ENCODE data around the gene NCOA3. TPM values are rescaled to one million over a fixed set of nuclear protein-coding genes. Genes with fewer than 3 reads are reported as not detected.

NCOA3 gene
- total and polyA plus RNA-seq, 2 of the 8 experiments (the other 6 are each of a cell fraction or from before 2014, with no cell fraction given), result 7.9 to 24.7 TPM

GRCh38 chr20:47480239-47480638 is 21.4 kb upstream of the NCOA3 start:
- no peak overlapping the region for H3K27ac ChIP-seq (ENCODE audit: low read depth, low read length)
- no peak overlapping the region for H2AFZ ChIP-seq (ENCODE audit: low read length)
- H3K4me2 ChIP-seq (ENCODE audit: insufficient read depth in 1 of 2, low read depth in 2 of 2, low read length in 2 of 2), result no peak overlapping the region
- no peak overlapping the region for H3K14ac ChIP-seq (ENCODE audit: insufficient read length)
- no peaks in the 10 kb centered on the region for H3K23me2 ChIP-seq (ENCODE audit: low read depth, low read length)
- H4K20me1 ChIP-seq (replicated peaks in 1 of 2; ENCODE audit: control insufficient read depth in 1 of 2, insufficient read depth in 2 of 2, low read length in 2 of 2), result no peaks in the 10 kb centered on the region
- no peak overlapping the region for H2BK5ac ChIP-seq (ENCODE audit: low read depth, low read length)
- FAIRE-seq, result no peak
- no peak for DNase-seq (ENCODE audit: low read depth in 1 of 2, low spot score in 2 of 2)
- no peaks in the 10 kb centered on the region for H3K4me1 ChIP-seq (replicated peaks in 1 of 4; ENCODE audit: control insufficient read depth in 3 of 4, insufficient read depth in 4 of 4, low read length in 3 of 4)
- CTCF ChIA-PET (ENCODE audit: partially characterized antibody), result no interaction called here
- no peaks in the 10 kb centered on the region for H3K27me3 ChIP-seq (replicated peaks in 1 of 4; ENCODE audit: control insufficient read depth in 3 of 4, extremely low read depth in 1 of 4, insufficient read depth in 3 of 4, low read length in 3 of 4)
- H2BK12ac ChIP-seq (ENCODE audit: low read depth, low read length), result no peak overlapping the region
- H2BK15ac ChIP-seq (ENCODE audit: low read length), result no peak overlapping the region
- no peak overlapping the region for H2BK120ac ChIP-seq (replicated peaks; ENCODE audit: low read depth, low read length)
- H3K4ac ChIP-seq (replicated peaks; ENCODE audit: insufficient read length, low read depth, low read length), result no peak overlapping the region
- H2BK20ac ChIP-seq (ENCODE audit: low read length), result no peak overlapping the region
- H4K91ac ChIP-seq (replicated peaks; ENCODE audit: insufficient read length, low read length), result no peak overlapping the region
- no peak overlapping the region for H3K18ac ChIP-seq (ENCODE audit: extremely low read depth, low read length)
- H3K79me2 ChIP-seq (ENCODE audit: control insufficient read depth in 1 of 2, insufficient read depth in 2 of 2, low read length in 2 of 2), result no peaks in the 10 kb centered on the region
- no peak overlapping the region for H3K4me3 ChIP-seq (ENCODE audit: extremely low read depth in 1 of 4, insufficient read depth in 2 of 4, low read depth in 3 of 4, low read length in 4 of 4)
- no peak overlapping the region for H4K5ac ChIP-seq (ENCODE audit: insufficient read length, low read depth, low read length)
- POLR2A ChIA-PET (ENCODE audit: partially characterized antibody), result interaction anchor here (0.6 kb wide), 1 partner anchor 25 kb away, joined by 3 read pairs; no protein-coding TSS in a partner anchor
- H3K36me3 ChIP-seq (ENCODE audit: control insufficient read depth in 2 of 4, insufficient read depth in 4 of 4, low read length in 3 of 4), result no peaks in the 10 kb centered on the region
- H2AK5ac ChIP-seq (ENCODE audit: low read depth, low read length), result no peak overlapping the region
- WGBS, 2 experiments (ENCODE audit: extremely low coverage in 1 of 2, insufficient coverage in 1 of 2, insufficient read length in 1 of 2, insufficient replicate concordance in 2 of 2, low coverage in 1 of 2, low lambda C conversion rate in 2 of 2, missing lambda C conversion rate in 1 of 2), result 96% methylated on average over 6 of the region's 6 CpGs; no CpG with 5 or more reads in 1 of the 2 experiments
- H3K9me3 ChIP-seq (ENCODE audit: insufficient read depth in 2 of 2, low read depth in 1 of 2, low read length in 1 of 2), result no peaks in the 10 kb centered on the region
- no peak overlapping the region for H3K9ac ChIP-seq (replicated peaks in 1 of 4; ENCODE audit: extremely low read depth in 1 of 4, low read depth in 3 of 4, low read length in 3 of 4)
- no peaks in the 10 kb centered on the region for H3K79me1 ChIP-seq (ENCODE audit: low read depth, low read length)
- no peak overlapping the region for H3K23ac ChIP-seq (ENCODE audit: insufficient read length)
- no peak overlapping the region for H3K56ac ChIP-seq (replicated peaks; ENCODE audit: insufficient read length, low read depth, low read length)
- no peak overlapping the region for H4K8ac ChIP-seq (ENCODE audit: extremely low read depth, insufficient read depth, low read length)
- TF ChIP-seq BRCA1 (IDR thresholded peaks at IDR 0.05; ENCODE audit: low read depth, low read length) (no peak), GTF2F1 (IDR thresholded peaks at IDR 0.05; ENCODE audit: borderline replicate concordance, low read depth, low read length) (no peak), SIRT6 (IDR thresholded peaks at IDR 0.05; ENCODE audit: low read length) (no peak), CHD1 (IDR thresholded peaks at IDR 0.05; ENCODE audit: low read depth, low read length) (no peak), SRF (IDR thresholded peaks at IDR 0.05; ENCODE audit: low read depth, low read length) (no peak), SP4 (IDR thresholded peaks at IDR 0.05; ENCODE audit: low read length) (no peak), CTCF (IDR thresholded peaks at IDR 0.05; ENCODE audit: control extremely low read depth in 1 of 3, insufficient read depth in 1 of 3, low read depth in 1 of 3, low read length in 3 of 3) (no peak), NANOG (IDR thresholded peaks at IDR 0.05; ENCODE audit: insufficient read depth, low read depth, low read length, poor library complexity, severe bottlenecking) (no peak), BCL11A (IDR thresholded peaks at IDR 0.05; ENCODE audit: low read depth in 2 of 2, low read length in 2 of 2) (no peak), POU5F1 (IDR thresholded peaks at IDR 0.05; ENCODE audit: low read depth, low read length) (no peak), MAFK (IDR thresholded peaks at IDR 0.05; ENCODE audit: low read depth, low read length) (no peak), SAP30 (IDR thresholded peaks at IDR 0.05; ENCODE audit: insufficient read depth, insufficient replicate concordance, low read length) (no peak), TEAD4 (IDR thresholded peaks at IDR 0.05; ENCODE audit: low read depth, low read length) (no peak)
